NCI-H2081 (cell line): ENCODE data around the gene KNDC1.
"Not testable (repeated sequence)": the region's sequence is repeated elsewhere in the genome, so short reads cannot be mapped to it uniquely, and the experiment has no call there.

ENCODE experiments used
- DNase-seq, 2 experiments: peaks; one replicate each; lab custom pipeline; 2025; lab: John Stamatoyannopoulos, UW

Gene KNDC1

GRCh38 chr10:133162910-133163856, 3.2 kb downstream of the KNDC1 start:
- DNase-seq = no peak

- DNase-seq = no peak
These were observed 4.1 kb downstream of the KNDC1 start for GRCh38 chr10:133163889-133164815.

- no peak for DNase-seq
These were observed 5.0 kb downstream of the KNDC1 start for GRCh38 chr10:133164816-133165555.

- no peak for DNase-seq
These were observed 5.8 kb downstream of the KNDC1 start for GRCh38 chr10:133165556-133166503.

GRCh38 chr10:133166504-133166827, 6.4 kb downstream of the KNDC1 start:
- no peak for DNase-seq

- DNase-seq = no peak
These were observed 7.0 kb downstream of the KNDC1 start for GRCh38 chr10:133166828-133167692.

- no peak for DNase-seq
These were observed 7.9 kb downstream of the KNDC1 start for GRCh38 chr10:133167693-133168616.

- DNase-seq = no peak
These were observed 8.6 kb downstream of the KNDC1 start for GRCh38 chr10:133168617-133169031.

- DNase-seq = no peak
These were observed 9.3 kb downstream of the KNDC1 start for GRCh38 chr10:133169173-133169947.

- no peak for DNase-seq
These were observed 10.1 kb downstream of the KNDC1 start for GRCh38 chr10:133170092-133170491.

- DNase-seq = no peak
These were observed 14.0 kb downstream of the KNDC1 start for GRCh38 chr10:133173860-133174640.

GRCh38 chr10:133174689-133175263, 14.8 kb downstream of the KNDC1 start:
- DNase-seq = no peak

GRCh38 chr10:133175624-133176023, 15.6 kb downstream of the KNDC1 start:
- not testable (repeated sequence) for DNase-seq

- DNase-seq = no peak
These were observed 16.5 kb downstream of the KNDC1 start for GRCh38 chr10:133176546-133176945.

- no peak for DNase-seq
These were observed 17.6 kb downstream of the KNDC1 start for GRCh38 chr10:133177380-133178157.
